GM18909 (cell line): Measurements from ENCODE around the gene BCR.
"Not testable (repeated sequence)": the region's sequence is repeated elsewhere in the genome, so short reads cannot be mapped to it uniquely, and the experiment has no call there.

ENCODE experiments used
- ATAC-seq: cut with Tn5 transposase; IDR thresholded peaks from one replicate; pipeline ENCODE4 v1.9.1; 2021; ENCODE audit warnings: mild to moderate bottlenecking; ENCODE audit not compliant: unreplicated experiment, poor library complexity

The BCR gene

DNA sequence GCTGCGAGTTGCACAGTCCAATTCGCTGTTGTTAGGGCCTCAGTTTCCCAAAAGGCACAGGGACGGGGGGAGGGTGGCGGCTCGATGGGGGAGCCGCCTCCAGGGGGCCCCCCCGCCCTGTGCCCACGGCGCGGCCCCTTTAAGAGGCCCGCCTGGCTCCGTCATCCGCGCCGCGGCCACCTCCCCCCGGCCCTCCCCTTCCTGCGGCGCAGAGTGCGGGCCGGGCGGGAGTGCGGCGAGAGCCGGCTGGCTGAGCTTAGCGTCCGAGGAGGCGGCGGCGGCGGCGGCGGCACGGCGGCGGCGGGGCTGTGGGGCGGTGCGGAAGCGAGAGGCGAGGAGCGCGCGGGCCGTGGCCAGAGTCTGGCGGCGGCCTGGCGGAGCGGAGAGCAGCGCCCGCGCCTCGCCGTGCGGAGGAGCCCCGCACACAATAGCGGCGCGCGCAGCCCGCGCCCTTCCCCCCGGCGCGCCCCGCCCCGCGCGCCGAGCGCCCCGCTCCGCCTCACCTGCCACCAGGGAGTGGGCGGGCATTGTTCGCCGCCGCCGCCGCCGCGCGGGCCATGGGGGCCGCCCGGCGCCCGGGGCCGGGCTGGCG lies at the start of gene BCR:
TSS of gene BCR (plus strand) at position 209 of the 592 bp plus-strand sequence. CDS start 452 bp downstream, outside the sequence.
- ATAC-seq, result peak; percentile 50

DNA sequence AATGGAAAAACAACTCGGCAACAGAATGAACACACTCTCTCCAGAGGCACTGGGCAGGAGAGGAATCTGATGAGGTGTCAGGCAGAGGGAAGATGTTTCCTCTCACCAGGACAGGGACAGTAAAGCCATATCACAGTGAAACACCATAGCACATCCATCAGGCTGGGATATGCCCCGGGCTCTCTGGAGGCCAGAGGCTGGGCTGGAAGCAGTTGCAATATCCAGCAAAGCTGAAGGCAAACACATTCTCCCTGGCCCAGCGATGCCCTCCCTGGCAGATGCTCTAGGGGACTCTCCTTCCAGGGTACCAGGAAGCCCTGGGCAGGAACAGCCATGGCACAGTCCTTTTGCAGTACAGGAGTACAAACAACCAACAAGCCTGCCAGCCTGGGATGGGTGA lies 49.6 kb upstream of the BCR start:
- no peak for ATAC-seq

DNA sequence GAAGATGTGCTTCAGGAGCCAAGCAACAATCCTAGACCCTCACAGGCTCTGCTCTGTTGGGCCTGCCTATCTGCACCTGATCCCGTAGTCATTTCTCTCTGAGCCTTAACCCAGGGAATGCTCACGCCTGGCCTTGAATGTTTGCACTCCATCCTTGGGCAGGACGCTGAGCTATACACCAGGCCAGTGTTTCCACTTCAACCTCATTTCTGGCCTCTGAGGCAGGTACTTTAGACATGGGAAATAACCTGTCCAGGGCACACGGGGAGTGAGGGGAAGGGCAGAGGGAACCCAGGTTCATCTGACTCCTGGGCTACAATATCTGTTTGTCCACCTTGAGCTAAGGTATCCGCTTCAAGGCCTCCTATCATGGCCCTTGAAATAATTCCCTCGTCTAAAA lies 48.4 kb upstream of the BCR start:
- ATAC-seq, result no peak

DNA sequence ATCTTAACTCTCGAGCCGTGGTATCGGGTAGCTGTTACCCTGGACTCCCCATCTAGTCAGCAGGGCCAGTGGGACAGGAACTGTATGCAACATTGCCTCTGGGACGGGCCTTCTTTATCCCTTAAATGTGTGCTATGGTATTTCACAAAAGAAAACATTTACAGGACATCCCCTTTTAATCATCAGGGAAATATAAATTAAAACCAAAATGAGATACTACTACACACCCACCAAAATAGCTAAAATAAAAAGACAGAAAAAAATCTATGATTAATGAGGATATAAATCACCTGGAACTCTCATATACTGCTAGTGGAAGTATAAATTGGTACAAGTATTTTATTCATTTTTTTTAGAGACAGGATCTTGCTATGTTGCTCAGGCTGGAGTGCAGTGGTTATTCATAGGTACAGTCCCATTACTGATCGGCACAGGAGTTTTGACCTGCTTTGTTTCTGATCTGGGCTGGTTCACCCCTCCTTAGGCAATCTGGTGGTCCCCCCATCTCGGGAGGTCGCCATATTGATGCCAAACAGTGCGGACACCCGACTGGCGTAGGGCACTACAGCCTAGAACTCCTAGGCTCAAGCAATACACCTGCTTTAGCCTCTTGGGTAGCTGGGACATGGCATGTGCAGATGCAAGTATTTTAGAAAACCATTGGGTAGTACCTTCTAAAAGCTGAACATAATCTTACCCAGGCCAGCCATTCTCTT lies 47.8 kb upstream of the BCR start:
- no peak for ATAC-seq

DNA sequence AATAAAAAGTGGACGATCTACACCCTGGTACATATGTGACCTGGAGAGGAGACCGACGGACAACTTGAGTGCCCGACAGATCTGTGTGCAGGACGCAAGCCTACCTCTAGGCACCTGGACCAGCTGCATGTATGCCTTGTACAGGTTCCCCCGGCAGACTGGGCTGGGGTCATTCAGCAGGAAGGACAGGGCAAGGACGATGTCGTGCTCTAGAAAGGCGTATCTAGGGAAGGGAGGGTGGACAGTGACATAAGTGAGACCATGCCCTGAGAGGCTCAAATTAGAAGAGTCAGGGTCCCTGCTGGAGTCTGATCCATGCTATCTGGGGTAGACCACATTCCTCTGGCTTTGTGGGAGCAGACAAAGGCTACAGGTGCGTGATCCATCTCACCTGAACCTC lies 46.4 kb upstream of the BCR start:
- ATAC-seq, result no peak

GRCh38 chr22:23136991-23137390 lies 43.3 kb upstream of the BCR start:
- ATAC-seq, result not testable (repeated sequence)

DNA sequence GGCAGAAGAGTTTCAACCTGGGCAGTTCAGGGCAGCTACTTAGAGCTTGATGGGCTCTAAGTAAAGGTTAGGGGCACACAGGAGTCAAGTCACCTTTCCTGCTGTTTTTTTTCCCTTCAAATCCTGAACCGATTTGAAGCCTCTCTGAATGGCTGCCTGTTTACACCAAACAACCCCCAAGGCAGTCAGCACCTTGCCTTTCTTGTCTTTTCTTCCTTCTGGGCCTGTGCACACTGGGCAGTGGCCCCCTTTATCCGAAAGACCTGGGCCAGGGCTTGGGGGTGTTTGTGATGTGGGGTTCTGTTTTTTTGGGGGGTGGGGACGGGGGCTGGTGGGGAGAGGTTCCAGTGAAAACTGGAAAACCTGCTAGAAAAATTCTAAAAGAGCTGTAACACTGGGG lies 42.8 kb upstream of the BCR start:
- ATAC-seq, result no peak

DNA sequence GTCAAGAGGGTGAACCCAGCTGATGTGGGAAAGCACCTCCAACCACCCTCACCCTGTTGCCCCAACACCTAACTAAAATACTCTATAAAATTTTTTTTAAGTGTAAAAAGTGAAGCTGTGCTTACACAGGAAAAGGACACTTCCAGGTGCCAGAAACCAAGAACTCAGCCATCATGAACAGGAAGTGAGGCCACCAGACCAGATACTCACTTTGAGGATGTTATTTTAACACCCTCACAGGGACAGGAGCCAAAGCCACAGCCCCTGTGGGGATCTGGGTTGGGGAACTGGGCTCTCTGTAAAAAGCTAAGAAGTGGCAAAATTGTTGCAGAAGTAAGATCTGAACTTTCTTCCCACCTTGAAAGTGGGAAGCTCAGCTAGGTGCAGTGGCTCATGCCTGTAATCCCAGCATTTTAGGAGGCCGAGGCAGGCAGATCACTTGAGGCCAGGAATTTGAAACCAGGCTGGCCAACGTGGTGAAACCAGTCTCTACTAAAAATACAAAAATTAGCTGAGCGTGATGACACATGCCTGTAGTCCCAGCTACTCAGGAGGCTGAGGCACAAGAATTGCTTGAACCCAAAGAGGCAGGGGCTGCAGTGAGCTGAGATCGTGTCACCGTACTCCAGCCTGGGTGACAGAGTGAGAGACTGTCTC lies 42.3 kb upstream of the BCR start:
- ATAC-seq, result peak; percentile 41

- ATAC-seq, result no peak
Measured at GRCh38 chr22:23138584-23139435, 41.5 kb upstream of the BCR start.

GRCh38 chr22:23140385-23140784 lies 39.9 kb upstream of the BCR start:
- ATAC-seq, result no peak

GRCh38 chr22:23142546-23143105 lies 37.7 kb upstream of the BCR start:
- ATAC-seq, result no peak

DNA sequence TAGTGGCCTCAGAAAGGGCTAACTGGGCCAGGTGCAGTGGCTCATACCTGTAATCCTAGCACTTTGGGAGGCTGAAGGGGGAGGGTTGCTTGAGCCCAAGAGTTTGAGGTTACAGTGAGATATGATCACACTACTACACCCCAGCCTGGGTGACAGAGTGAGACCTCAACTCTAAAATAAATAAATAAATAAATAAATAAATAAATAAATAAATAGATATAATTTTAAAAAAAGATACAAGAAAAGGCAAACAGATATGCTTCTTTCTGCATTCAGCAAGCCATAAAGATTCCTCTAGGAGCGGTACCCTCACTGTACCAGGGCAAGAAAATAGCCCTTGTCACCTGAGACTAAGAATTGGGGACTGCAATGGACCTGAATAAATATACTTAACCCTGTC lies 37.2 kb upstream of the BCR start:
- ATAC-seq, result no peak

DNA sequence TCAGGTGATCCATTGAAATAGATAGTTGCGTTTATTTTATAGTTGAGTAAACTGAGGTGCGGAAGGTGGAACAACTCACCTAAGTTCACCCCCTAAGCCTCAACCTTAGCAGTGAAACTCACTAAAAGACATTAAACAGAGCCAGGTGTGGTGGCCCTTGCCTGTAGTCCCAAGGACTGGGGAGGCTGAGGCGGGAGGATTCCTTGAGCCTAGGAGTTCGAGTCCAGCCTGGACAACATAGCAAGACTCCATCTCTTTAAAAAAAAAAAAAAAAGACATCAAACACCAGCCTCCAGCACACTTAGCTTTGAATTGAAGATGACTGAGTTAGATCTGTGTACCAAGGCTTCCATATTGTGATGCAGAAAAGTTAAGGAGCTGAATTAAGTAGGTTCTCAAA lies 35.9 kb upstream of the BCR start:
- no peak for ATAC-seq

GRCh38 chr22:23144932-23145877 lies 35.1 kb upstream of the BCR start, which contains the start of gene RAB36:
RAB36 (plus strand) TSS chr22:23145477; CDS start chr22:23146617, 1,140 bp downstream.
- ATAC-seq, result peak; percentile 51

DNA sequence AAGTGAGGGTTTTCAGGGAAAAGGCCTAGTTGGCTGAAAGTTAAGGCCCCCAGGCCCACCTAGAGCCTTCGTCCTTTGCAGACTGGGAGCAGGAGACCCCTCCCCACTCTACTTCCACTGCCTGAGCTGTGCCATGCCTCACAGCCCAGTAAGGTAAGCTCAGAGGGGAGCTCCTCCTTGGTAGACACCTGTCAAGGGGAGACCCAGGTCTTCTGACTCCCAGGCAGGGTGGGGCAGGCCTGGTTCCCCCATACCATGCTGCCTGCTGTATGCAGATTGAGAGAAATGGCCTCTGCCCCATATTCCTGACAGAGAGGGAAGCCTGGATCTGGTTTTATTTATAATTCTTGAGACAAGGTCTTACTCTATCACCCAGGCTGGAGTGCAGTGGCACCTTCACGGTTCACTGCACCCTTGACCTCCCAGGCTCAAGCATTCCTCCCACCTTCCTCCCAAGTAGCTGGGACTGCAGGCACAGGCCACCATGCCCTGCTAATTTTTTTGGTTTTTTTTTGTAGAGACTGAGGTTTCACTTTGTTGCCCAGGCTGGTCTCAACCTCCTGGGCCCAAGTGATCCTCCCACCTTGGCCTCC lies 34.3 kb upstream of the BCR start:
- no peak for ATAC-seq

- no peak for ATAC-seq
Measured at GRCh38 chr22:23146478-23147205, 33.7 kb upstream of the BCR start.

DNA sequence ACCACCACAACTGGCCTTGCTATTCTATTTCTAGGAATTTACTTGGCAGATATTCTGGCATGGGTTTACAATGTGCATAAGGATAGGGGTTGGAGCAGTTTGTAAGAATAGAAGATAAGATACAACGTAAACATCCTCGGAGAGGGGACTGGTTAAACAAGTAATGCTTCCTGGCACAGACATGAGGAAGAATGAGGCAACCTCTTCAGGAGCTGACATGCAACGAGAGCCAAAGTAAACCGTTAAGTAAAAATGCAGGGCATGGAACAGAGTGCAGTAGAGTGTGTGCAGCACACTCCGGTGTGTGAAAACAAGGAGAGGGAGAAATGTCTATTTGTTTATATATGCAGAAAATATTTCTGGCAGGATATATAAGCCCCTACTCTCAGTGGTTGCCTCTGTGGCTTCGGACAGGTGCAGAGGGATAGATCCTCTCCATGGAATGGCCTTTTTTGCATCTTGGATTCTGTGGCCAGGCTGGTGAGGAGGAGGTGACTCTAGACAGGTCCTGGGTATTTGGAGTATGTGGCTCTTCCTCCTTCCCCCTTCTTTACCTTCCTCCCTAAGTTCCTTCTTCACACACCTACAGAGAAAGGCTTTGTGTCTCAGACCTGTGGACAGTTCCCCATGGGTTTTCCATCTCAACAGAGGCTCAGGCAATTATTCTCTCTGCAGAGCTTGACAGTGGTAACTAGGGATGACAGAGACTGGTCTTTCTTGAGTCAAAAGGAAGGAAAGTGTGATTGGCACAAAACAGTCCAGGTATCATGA lies 32.5 kb upstream of the BCR start:
- no peak for ATAC-seq
